Stimulated activated CD4-positive, alpha-beta T cell treated with anti-CD3 and anti-CD28 coated beads, Interleukin-12 subunit alpha, Interleukin-12 subunit beta, amount 100 ng/mL, for 24 hours (primary cell): ENCODE measurements around the gene LEPROT.
"Not testable (repeated sequence)": the region's sequence is repeated elsewhere in the genome, so short reads cannot be mapped to it uniquely, and the experiment has no call there.

Source experiments
- DNase-seq, 2 experiments: peaks; one replicate each; pipeline ENCODE4 v3.0.0-alpha.2; 2020; ENCODE audit warnings: low read depth in 2 of 2

The LEPROT gene

DNA sequence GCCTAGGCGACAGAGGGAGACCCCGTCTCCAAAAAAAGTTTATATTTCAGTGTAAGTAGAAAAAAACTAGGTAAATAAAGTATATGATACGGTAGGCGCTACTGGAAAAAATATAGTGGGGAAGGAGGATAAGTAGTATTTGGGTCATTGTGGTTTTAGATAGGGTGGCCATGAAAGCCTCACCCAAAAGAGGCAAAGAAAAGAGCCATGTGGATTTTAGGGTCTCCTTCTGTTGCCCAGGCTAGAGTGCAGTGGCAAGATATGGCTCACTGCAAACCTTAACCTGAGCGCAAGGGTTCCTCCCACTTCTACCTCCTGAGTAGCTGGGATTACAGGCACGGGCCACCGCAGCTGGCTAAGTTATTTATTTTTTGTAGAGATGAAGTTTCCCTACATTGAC lies 17.1 kb downstream of the LEPROT start:
- no peak for DNase-seq

DNA sequence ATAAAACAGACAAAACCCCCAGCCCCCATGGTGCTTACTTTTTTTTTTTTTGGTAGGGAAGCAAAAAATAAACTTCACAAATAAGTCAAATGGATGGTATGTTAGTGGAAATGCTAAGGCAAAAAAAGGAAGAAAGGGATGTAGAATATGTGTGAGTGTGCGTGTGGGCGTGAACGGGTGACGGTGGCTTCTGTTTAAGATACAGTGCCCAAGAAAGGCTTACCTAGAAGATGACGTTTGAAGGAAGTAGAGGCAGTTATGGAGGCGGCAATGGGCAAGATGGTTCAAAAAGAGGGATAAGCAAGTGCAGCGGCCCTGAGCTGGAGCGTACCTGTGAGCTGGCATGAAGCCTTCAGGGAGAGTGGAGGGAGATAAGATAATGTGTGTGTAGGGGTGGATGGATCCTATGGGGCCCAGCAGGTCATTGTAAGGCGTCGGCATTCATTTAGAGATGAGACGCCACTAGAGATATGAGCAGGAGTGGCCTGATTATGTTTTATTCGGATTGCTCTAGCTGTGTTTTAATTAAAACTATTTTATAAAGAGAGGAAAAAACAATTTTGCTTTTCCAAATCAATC lies 19.9 kb downstream of the LEPROT start:
- no peak for DNase-seq

DNA sequence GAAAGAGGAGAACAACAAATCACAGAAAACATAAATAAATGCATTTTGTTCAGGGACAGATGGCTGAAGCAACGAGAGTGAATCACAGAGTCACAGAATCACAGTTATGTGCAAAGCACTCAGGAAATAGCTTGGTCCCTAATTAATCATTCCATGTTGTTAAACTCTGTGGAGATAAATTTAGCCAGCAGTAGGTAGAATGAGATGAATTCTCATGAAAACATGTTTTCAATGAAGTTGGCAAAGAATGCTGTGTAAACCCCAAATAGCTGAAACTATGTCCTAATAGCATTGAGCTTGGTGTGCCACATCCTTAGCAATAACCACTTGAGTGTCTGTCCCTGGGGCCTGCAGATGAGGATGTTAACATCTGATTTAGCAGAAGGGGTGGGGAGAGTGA lies 20.4 kb downstream of the LEPROT start:
- no peak for DNase-seq

DNA sequence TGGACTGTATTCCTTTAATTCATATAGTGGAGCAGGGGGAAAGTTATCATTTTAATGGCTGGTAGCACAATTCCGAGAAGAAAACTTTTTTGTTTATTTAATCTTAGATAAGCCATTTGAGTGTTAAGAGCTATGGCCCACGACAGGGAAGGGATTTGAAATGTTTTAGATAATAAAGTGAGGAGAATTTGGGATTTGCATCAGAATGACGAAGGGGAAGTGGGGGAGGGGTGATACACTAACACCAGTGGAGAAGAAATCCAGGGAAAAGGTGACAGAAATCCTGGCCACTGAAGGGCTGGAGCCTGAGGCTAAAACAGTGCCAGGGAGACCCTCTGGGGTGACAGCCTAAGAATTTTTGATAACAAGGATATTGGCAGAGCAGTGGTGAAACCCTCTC lies 21.0 kb downstream of the LEPROT start:
- DNase-seq, result no peak

DNA sequence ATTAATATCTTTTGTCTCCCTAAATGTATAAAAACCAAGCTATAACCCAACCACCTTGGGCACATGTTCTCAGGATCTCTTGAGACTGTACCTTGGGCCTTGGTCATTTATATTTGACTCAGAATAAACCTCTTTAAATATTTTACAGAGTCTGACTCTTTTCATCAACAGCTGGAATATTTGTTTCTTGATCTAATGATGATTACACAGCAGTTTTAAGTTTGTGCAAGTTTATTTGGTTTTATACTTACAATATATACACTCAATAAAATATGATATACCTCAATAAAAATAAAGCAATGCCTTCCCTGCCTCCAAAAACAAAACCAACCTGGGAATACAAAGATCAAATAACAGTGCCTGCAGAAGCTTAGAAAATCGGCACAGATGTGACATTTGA lies 22.0 kb downstream of the LEPROT start:
- DNase-seq, result no peak

DNA sequence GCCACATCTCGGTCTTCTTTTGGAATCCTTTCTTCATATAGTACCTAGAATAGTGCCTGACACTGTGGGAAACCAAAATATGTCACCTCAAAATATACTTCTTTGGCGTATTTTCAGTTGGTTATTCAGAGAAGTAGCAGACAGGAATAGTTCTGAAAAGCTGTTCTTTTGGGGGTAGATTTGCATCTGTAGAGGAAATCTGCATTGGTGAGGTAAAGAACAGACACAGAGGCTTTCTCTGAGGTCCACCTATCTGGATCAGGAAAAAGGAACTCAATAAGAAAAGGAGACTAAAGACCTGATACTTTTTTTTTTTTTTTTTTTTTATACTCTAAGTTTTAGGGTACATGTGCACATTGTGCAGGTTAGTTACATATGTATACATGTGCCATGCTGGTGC lies 23.2 kb downstream of the LEPROT start:
- DNase-seq, result no peak

DNA sequence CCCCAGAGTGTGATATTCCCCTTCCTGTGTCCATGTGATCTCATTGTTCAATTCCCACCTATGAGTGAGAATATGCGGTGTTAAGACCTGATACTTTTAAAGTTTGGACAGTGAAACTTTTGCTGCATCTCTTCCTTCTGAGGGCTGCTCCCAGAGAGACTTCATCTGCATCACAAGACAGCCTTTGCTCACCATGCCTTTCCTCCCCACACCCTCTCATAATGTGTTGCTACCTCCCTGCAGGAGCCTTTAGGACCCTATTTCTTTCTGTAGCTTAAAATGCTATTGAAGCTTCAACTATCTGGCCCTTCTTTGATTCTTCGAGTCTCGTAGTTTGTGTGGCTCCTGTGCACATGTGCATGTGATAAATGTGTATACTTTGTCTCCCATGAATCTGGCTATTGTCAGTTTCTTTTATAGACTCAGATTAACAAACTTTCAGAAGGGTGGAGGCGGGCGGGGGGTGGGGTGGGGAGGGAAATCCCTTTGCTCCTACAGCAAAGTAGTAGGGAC lies 23.7 kb downstream of the LEPROT start:
- no peak for DNase-seq

DNA sequence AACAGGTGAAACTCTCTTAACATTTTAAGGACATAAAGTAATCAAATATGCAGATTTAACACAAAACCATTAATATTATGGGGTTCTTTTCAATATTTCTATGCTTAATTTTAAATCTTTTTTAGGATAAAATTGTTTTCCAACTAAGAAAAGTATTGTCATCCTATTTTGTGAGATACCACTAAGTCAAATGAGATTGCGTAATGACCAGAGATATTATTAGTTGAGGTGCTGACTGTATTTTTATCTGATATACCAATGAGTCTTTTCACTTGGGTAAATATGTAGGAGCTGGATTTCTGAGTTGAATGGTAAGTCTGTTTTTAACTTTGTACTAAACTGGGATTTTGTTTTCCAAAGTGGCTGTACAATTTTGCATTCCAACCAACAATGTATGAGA lies 25.4 kb downstream of the LEPROT start:
- DNase-seq, result no peak

DNA sequence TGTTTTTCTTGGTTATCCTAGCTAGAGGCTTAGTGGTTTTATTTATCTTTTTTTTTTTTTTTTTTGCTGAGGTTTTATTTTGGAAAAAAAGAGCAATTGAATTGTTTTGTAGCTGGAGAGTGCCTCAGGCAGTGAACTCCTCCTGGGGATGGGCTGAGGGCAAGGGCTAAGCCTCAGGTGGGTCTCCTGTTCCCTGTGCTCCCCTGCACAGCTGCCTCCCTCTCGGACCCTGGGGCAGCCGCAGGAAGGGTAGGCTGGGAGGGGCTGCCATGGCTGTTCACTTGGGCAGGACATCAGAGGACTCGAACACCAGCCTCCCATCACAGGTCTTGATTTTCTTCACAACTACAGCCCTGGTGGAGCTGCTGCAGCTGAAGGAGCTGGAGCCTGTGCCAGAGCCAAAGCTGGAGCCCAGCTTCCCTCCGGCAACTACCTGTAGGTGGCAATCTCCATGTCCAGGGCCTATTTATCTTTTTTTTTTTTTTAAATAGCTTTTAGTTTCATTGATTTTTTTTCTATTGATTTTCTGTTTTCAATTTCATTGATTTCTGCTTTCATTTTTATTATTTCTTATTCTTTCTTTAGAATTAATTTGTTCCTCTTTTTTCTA lies 28.9 kb downstream of the LEPROT start:
- no peak for DNase-seq

DNA sequence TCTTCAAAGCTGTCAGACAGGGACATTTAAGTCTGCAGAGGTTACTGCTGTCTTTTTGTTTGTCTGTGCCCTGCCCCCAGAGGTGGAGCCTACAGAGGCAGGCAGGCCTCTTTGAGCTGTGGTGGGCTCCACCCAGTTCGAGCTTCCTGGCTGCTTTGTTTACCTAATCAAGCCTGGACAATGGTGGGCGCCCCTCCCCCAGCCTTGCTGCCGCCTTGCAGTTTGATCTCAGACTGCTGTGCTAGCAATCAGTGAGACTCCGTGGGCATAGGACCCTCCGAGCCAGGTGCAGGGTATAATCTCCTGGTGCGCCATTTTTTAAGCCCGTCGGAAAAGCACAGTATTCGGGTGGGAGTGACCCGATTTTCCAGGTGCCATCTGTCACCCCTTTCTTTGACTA lies 35.2 kb downstream of the LEPROT start:
- not testable (repeated sequence) for DNase-seq

DNA sequence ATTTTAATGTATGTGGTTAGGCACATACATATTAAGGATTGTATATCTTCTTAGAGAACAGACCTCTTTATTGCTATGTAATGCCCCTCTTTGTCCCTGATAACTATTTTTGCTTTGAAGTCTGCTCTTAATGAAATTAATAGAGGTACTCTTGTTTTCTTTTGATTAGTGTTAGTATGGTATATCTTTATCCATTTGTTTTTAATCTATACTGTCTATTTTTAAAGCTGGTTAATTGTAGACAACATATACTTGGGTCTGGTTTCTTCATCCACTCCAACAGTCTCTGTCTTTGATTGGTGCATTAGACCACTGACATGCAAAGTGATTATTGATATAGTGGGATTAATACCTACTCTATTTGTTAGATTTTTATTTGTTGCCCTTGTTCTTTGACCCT lies 36.0 kb downstream of the LEPROT start:
- no peak for DNase-seq

DNA sequence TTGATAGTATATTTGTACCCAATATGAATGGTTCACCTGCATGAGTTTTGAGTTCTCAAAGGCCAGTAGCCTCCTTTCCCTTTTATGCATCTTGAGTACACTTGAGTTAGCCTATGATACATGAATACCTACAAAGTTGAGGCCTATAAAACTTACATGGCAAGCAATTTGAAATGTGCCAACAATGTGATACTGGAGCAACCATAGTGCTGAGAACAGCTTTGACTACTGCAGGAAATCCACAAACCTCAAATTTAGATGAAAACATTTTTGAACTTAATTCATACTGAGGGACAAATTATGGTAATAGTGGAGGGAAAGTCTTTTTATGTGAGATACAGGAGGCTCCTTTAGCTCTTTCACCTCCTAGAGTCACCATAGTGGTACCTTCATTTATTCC lies 37.4 kb downstream of the LEPROT start:
- no peak for DNase-seq

DNA sequence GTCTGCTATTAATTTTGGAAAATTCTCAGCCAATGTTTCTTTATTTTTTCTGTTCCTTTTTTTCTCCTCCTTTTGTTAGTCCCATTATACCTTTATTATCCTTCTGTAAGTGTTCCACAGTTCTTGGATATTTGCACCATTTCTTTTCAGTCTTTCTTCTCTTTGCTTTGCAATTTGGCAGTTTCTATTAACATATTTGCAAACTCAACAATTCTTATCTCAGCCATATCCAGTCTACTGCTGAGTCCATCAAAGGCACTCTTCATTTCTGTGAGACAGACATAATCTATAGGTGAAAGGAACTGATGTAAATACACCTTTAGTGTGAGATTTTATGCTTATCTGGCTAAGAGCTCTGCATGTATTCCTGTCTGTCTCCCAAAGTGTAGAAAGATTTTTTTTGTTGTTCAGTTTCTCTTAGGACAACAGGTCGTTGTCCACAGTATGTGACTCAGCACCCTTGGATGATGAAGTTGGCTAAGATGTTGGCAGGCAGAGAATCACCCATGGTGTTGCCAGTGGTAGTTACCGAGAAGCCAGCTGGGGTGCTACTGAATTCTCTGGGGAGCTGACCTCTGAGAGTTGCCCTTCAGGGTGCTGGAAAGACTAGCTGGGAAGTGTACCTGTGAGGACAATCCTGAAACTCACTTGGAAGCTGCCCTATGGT lies 38.4 kb downstream of the LEPROT start:
- no peak for DNase-seq

DNA sequence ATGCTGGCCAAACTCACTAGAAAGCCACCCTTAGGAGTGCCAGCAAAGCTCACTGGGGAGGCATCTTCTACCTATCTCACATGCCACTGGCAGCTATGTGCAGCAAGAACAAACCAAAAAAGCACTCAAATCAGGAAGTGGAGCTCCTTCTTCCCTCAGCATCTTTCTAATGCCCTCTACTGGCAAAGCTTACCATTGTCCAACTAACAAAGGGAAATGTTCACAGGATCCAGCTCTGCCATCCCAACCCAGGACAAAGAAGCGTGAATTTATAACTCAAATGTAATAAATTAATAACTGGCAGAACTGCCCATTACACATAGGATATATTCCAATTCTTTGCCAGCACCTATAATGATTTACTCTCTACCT lies 38.9 kb downstream of the LEPROT start:
- DNase-seq, result no peak

DNA sequence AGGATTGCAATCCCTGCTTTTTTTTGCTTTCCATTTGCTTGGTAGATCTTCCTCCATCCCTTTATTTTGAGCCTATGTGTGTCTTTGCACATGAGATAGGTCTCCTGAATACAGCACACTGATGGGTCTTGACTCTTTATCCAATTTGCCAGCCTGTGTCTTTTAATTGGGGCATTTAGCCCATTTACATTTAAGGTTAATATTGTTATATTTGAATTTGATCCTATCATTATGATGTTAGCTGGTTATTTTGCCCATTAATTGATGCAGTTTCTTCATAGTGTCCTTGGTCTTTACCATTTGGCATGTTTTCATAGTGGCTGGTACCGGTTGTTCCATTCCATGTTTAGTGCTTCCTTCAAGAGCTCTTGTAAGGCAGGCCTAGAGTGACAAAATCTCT lies 45.4 kb downstream of the LEPROT start:
- DNase-seq, result not testable (repeated sequence)

DNA sequence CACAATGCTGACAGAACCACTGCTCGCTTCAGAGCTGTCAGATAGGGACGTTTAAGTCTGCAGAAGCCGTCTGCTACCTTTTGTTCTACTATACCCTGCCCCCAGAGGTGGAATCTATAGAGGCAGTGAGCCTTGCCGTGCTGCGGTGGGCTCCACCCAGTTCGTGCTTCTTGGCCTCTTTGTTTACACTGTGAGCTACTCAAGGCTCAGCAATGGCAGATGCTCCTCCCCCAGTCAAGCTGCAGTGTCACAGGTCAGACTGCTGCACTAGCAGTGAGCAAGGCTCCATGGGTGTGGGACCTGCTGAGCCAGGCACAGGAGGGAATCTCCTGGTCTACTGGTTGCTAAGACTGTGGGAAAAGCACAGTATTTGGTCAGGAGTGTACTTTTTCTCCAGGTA lies 47.1 kb downstream of the LEPROT start:
- no peak for DNase-seq

DNA sequence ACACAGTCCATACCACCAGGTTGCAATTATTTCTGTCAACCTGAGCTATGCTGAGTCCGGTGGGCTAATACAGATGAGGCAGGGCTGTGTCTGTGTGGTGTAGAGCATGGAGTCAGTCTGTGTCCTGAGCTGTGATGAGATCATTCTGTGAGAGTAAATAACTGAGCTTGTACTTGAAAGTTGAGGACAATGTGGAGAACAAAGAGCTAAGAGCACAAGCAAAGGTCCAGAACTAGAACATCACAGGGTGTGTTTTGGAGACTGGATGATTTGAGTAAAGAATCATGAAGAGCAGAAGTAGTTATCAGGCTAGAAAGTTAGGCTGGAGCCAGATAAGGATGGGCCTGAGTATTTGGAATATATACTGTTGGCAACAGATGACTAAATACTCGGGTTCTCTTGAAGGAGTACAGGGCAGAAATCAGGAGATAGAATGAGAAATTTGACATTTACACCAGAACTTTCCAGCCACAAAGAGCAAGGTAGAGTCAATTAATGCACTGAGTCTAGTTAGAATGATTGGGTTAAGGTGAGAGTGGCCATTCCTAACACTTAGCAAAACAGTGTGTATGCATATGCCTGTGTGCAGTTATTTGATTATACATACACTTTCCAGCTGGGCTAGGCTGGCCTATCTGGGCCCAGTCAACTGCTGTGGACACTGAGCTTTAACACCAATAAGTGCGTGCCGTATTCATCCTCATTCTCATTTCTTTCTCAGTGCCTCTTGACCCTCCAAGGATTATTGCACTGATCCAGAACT lies 48.8 kb downstream of the LEPROT start:
- no peak for DNase-seq

DNA sequence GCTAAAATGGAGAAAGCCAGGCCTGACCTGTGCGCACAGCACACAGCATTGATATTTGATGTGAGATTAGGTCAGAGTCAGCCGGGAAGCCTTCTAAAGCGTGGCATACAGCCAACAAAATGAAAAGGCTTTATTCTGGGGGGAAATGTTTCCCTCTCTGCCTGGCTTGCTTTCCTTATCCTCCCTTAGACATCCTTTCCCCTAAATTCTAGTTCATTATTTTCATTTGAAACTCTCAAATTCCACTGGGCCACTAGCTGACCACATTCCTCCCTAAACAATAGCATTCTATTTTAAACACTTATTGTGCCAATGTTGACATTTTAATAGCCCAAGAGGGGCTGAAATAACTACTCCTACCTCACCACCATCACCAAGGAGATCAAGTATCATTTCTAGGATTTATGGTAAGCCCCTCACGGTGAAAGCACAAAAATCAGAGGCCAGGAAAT lies 49.4 kb downstream of the LEPROT start:
- no peak for DNase-seq

DNA sequence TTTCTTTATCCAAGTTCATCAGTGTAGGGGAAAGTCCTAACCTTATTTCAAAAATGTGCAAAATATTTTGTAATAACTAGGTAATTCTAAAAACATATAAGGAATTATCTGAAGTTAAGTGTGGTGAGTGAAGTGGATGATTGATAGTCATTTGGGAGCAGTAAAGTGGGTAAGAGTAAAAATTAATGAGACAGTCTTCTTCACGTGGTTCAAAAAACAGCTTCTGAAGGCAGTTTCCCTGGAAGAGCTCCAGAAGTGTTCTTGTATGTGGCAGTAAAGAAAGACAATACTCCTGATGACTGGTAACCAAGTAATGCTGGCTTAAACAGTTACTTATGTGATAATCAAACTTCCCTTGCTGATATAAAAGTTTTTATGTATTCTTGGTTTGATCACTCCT lies 50.3 kb downstream of the LEPROT start:
- no peak for DNase-seq

DNA sequence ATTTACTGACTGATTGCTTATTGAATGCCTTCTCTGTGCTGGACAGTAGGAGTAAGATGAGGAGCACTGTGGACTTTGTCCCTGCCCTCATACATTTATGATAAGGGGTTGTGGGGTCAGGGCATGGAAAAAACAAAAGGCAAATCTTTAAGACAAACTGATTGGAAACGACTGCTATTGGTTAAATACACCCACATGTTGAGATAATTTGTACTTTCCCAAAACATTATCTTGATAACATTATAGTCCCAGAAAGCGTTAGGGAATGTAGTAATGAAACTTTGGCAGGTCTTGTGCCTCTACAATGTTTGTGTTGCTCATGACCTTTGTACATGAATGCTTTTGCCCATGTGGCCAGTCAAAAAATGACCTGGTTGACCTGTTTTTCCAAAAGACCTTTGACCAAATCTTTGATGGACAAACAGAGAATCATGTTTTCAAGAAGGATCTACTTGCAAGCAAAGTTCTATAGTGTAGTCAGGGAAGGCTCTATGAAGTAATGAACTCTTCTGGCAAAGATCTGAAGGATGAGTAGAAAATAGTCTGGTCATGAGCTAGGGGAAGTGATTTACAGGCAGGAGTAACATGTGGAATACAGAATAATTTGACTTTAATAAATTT lies 50.9 kb downstream of the LEPROT start:
- no peak for DNase-seq

DNA sequence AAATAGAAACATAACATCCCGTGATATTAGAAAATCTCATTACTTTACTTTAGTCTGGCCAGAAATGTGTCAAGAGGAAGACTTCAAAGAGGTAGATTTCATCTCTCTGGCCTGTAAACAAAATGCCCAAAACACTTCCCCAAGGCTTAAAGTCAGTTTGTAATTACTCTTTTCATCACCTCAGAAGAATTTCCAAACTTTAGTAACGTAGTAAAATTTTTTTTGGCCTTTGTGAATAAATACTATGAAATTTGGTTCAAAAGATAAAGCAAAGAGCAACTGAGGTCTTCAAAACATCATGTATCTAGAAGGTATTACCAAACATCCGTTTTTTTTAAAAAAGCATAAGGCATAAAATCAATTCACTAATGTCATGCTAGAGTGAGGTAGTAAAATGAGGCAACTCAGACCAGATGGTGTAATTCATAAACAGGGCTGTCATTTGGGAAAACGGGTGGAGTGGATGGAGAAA lies 51.4 kb downstream of the LEPROT start:
- DNase-seq, result no peak

DNA sequence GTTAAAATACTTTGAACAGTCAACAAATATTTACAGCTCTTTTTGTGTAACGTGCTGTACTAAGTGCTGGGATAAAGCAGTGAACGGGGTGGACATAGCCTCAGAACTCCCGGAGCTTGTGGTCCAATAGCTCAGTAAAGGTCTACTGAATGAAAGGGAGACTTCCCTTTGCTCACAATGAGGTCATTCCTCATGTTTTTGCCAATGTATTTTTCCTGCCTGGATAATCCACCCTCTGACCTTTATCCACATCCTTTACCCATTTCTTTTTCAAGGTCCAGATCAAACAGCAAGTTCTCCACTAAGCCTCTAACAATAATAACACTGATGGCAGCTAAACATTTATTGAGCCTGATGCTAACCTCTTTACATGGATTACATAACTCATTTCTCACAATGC lies 55.9 kb downstream of the LEPROT start:
- DNase-seq, result no peak
